ENCODE data around the gene HYCC1.

HYCC1 gene

DNA sequence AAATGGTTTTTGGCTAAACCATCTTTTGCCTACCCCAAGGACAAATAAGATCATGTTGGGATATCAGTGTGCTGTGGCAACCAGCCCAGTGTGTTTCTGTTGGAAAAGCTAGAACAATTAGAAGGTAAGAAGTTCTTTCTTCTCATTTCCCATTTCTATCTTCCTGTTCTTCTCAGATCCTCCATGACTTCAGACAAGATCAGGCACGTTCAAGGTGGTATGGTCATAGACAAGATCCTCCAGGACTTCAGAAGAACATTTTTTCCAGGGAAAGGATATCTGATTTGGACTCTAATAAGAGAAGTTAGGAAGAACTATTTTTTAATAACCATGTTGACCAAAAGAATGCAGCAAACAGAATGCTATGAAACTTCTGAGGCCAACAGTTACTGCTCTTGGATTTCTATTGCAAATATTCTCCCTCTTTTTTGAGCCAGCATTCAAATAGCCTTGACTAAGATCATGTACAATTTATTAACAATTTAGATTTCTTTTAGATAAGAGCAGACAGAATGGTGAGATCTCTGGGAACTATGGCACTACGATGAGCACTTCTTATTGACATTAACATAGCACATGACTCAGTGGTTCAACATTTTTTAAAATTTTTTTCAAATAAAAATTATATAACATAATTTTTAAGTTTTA is 15.9 kb downstream of the HYCC1 start:
- no peaks in the 10 kb centered on the region for H3K27me3 ChIP-seq (ENCODE audit: insufficient read depth, low read length, poor library complexity)
- no peaks in the 10 kb centered on the region for H3K4me1 ChIP-seq (ENCODE audit: control insufficient read depth, low read depth, low read length)
- no peak overlapping the region for H3K56ac ChIP-seq (ENCODE audit: low read length)
- no peak overlapping the region for H4K5ac ChIP-seq (ENCODE audit: low read length)
- H3K79me1 ChIP-seq (ENCODE audit: low read length) = peaks cover 8% of the 10 kb centered on the region
- H2AK5ac ChIP-seq (ENCODE audit: low read length) = no peak overlapping the region
- no peak overlapping the region for H3K4me2 ChIP-seq (ENCODE audit: low read length)
- no peak overlapping the region for H3K18ac ChIP-seq (ENCODE audit: low read length)
- no peak overlapping the region for H3K4me3 ChIP-seq (ENCODE audit: low read length)
- no peak overlapping the region for H2BK120ac ChIP-seq (ENCODE audit: low read depth, low read length)
- H4K8ac ChIP-seq (ENCODE audit: low read depth, low read length) = no peak overlapping the region
- H3K23ac ChIP-seq (ENCODE audit: low read length) = no peak overlapping the region
- no peak for DNase-seq
- H2BK15ac ChIP-seq (replicated peaks; ENCODE audit: low read depth) = no peak overlapping the region
- no CpG with 5 or more reads among the region's 2 CpGs for WGBS (ENCODE audit: extremely low coverage, insufficient coverage, low lambda C conversion rate)
- H3K4ac ChIP-seq (ENCODE audit: low read depth, low read length) = no peak overlapping the region
- H3K36me3 ChIP-seq (ENCODE audit: control insufficient read depth, insufficient read depth, low read length) = no peaks in the 10 kb centered on the region
- H3K79me2 ChIP-seq (ENCODE audit: control insufficient read depth, insufficient read depth, low read length) = peaks cover 44% of the 10 kb centered on the region
- no peak overlapping the region for H2BK5ac ChIP-seq (ENCODE audit: low read length)
- no peak overlapping the region for H3K27ac ChIP-seq (ENCODE audit: low read depth, low read length)
- no peak overlapping the region for H3K9ac ChIP-seq (ENCODE audit: low read length)

DNA sequence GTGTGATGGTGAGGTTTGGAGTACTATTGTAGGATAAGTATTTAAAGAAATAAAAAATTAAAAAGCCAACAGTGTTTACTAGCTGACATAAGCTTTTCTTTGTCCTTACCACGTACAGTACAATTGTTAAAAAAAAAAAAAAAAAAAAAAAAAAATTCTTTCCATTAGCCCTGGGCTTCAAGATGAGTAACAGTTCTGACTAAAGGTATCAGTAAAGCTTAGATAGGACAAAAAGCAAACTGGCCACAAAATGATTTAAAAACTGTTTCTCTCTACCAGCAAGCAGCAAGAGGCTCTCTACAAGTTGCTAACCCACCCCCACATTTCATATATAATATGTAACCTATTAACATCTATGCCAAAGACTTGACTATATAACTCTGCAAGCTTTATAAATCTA is 17.5 kb downstream of the HYCC1 start:
- no peaks in the 10 kb centered on the region for H3K4me1 ChIP-seq (ENCODE audit: control insufficient read depth, low read depth, low read length)
- H2BK120ac ChIP-seq (ENCODE audit: low read depth, low read length) = no peak overlapping the region
- no peak overlapping the region for H3K27ac ChIP-seq (ENCODE audit: low read depth, low read length)
- H3K4me3 ChIP-seq (ENCODE audit: low read length) = no peak overlapping the region
- H3K9ac ChIP-seq (ENCODE audit: low read length) = no peak overlapping the region
- H2AK5ac ChIP-seq (ENCODE audit: low read length) = no peak overlapping the region
- no peak overlapping the region for H3K23ac ChIP-seq (ENCODE audit: low read length)
- H3K4me2 ChIP-seq (ENCODE audit: low read length) = no peak overlapping the region
- H3K79me2 ChIP-seq (ENCODE audit: control insufficient read depth, insufficient read depth, low read length) = peaks cover 34% of the 10 kb centered on the region
- DNase-seq = no peak
- no peak overlapping the region for H4K8ac ChIP-seq (ENCODE audit: low read depth, low read length)
- H2BK15ac ChIP-seq (replicated peaks; ENCODE audit: low read depth) = no peak overlapping the region
- H3K4ac ChIP-seq (ENCODE audit: low read depth, low read length) = no peak overlapping the region
- no peak overlapping the region for H3K56ac ChIP-seq (ENCODE audit: low read length)
- no peak overlapping the region for H4K5ac ChIP-seq (ENCODE audit: low read length)
- WGBS (ENCODE audit: extremely low coverage, insufficient coverage, low lambda C conversion rate) = no CpG with 5 or more reads among the region's 1 CpG
- H3K79me1 ChIP-seq (ENCODE audit: low read length) = peaks cover 8% of the 10 kb centered on the region
- no peaks in the 10 kb centered on the region for H3K27me3 ChIP-seq (ENCODE audit: insufficient read depth, low read length, poor library complexity)
- H3K36me3 ChIP-seq (ENCODE audit: control insufficient read depth, insufficient read depth, low read length) = no peaks in the 10 kb centered on the region
- no peak overlapping the region for H3K18ac ChIP-seq (ENCODE audit: low read length)
- no peak overlapping the region for H2BK5ac ChIP-seq (ENCODE audit: low read length)

DNA sequence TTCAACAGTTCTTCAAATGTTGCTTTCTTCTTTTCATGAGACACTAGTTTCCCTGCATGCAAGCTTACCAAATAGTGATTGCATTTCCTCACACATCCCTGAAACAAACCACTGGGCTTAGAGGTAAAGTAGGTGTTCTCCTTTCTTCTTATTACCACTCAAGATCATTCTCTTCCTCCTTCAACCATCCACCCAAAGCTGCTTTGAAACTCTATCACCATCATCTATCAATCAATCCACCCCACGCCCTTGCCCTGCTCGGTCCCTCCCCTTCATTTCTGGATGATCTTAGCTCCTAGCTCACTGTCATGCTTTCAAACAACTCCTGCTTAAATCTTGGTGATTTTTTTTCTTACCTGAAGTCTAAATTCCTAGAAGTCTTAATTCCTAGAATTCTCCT is 18.9 kb downstream of the HYCC1 start:
- Histone ChIP-seq H3K79me2 (ENCODE audit: control insufficient read depth, insufficient read depth, low read length) (peaks cover 31% of the 10 kb centered on the region), H3K4me2 (ENCODE audit: low read length) (no peak overlapping the region), H2BK15ac (replicated peaks; ENCODE audit: low read depth) (no peak overlapping the region), H3K18ac (ENCODE audit: low read length) (no peak overlapping the region), H2BK5ac (ENCODE audit: low read length) (no peak overlapping the region), H3K4me1 (ENCODE audit: control insufficient read depth, low read depth, low read length) (no peaks in the 10 kb centered on the region), H4K5ac (ENCODE audit: low read length) (no peak overlapping the region), H2AK5ac (ENCODE audit: low read length) (no peak overlapping the region), H3K56ac (ENCODE audit: low read length) (no peak overlapping the region), H2BK120ac (ENCODE audit: low read depth, low read length) (no peak overlapping the region), H3K27me3 (ENCODE audit: insufficient read depth, low read length, poor library complexity) (no peaks in the 10 kb centered on the region), H4K8ac (ENCODE audit: low read depth, low read length) (no peak overlapping the region), H3K9ac (ENCODE audit: low read length) (no peak overlapping the region), H3K23ac (ENCODE audit: low read length) (no peak overlapping the region), H3K4ac (ENCODE audit: low read depth, low read length) (no peak overlapping the region), H3K79me1 (ENCODE audit: low read length) (peaks cover 8% of the 10 kb centered on the region), H3K27ac (ENCODE audit: low read depth, low read length) (no peak overlapping the region), H3K36me3 (ENCODE audit: control insufficient read depth, insufficient read depth, low read length) (no peaks in the 10 kb centered on the region), H3K4me3 (ENCODE audit: low read length) (no peak overlapping the region)
- WGBS (ENCODE audit: extremely low coverage, insufficient coverage, low lambda C conversion rate) = no CpG with 5 or more reads among the region's 2 CpGs
- DNase-seq = no peak

DNA sequence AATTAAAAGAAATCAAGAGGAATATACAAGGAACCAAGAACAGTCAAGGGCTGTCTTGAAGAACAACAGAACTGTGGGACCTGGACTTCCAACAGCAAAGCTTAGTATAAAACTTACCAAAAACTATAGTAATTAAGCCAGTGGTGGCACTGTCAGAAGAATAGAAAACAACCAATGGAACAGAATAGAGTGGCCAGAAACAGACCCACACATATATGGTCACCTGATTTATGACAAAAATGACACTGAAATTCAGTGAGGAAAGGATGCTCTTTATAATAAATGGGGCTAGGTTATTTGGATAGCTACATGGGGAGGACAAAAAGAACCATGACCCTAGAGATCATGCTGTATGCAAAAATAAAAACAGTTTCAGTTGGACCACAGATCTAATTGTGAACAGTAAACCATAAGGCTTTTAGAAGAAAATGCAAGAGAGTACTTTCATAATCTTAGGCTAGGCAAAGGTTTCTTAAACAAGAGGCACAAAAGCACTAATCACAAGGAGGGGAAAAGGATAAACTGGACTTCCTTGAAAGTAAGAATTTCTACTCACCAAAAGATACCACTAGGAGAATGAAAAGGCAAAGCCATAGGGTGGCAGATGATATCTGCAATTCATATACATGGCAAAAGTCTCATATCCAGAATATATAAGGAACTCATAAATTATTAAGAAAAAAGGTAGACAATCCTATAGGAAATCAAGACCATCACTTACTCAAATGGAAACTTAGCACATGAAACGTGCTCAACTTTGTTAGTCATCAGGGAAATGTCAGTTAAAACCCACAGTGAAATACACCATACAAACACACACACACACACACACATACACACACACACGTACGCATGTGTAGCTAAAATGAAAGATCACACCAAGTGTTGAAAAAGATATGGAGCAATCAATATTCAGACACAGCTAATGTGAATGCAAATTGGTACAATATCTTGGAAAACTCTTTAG is 20.8 kb downstream of the HYCC1 start:
- no peak for DNase-seq
- Histone ChIP-seq H3K23ac (ENCODE audit: low read length) (no peak overlapping the region), H3K36me3 (ENCODE audit: control insufficient read depth, insufficient read depth, low read length) (no peaks in the 10 kb centered on the region), H3K4ac (ENCODE audit: low read depth, low read length) (no peak overlapping the region), H3K79me1 (ENCODE audit: low read length) (peaks cover 8% of the 10 kb centered on the region), H3K9ac (ENCODE audit: low read length) (no peak overlapping the region), H4K8ac (ENCODE audit: low read depth, low read length) (no peak overlapping the region), H3K4me1 (ENCODE audit: control insufficient read depth, low read depth, low read length) (peaks cover 3% of the 10 kb centered on the region), H3K27me3 (ENCODE audit: insufficient read depth, low read length, poor library complexity) (no peaks in the 10 kb centered on the region), H2AK5ac (ENCODE audit: low read length) (no peak overlapping the region), H2BK120ac (ENCODE audit: low read depth, low read length) (no peak overlapping the region), H4K5ac (ENCODE audit: low read length) (no peak overlapping the region), H3K56ac (ENCODE audit: low read length) (no peak overlapping the region), H3K18ac (ENCODE audit: low read length) (no peak overlapping the region), H3K4me3 (ENCODE audit: low read length) (no peak overlapping the region), H2BK5ac (ENCODE audit: low read length) (no peak overlapping the region), H2BK15ac (replicated peaks; ENCODE audit: low read depth) (no peak overlapping the region), H3K79me2 (ENCODE audit: control insufficient read depth, insufficient read depth, low read length) (peaks cover 21% of the 10 kb centered on the region), H3K27ac (ENCODE audit: low read depth, low read length) (no peak overlapping the region), H3K4me2 (ENCODE audit: low read length) (no peak overlapping the region)
- no CpG with 5 or more reads among the region's 3 CpGs for WGBS (ENCODE audit: extremely low coverage, insufficient coverage, low lambda C conversion rate)

DNA sequence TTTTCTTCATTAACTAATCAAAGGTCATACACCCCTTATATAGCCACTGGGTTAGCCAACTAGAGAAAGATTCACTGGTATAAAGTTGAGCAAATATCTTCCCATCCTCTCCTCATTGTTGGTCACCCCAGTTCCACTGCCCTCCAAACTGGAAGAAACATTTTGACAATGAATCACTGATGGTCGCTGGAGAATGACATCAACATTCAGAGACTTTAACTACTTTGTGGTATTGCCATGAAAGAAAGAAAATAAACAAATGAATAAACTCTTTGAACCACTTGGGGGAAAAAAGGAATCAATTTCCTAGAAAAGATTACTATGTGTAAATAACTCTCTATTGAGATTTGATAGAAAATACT is 23.4 kb downstream of the HYCC1 start:
- Histone ChIP-seq H3K79me2 (ENCODE audit: control insufficient read depth, insufficient read depth, low read length) (peaks cover 12% of the 10 kb centered on the region), H2BK15ac (replicated peaks; ENCODE audit: low read depth) (no peak overlapping the region), H3K23ac (ENCODE audit: low read length) (no peak overlapping the region), H4K5ac (ENCODE audit: low read length) (no peak overlapping the region), H2AK5ac (ENCODE audit: low read length) (no peak overlapping the region), H3K18ac (ENCODE audit: low read length) (no peak overlapping the region), H3K9ac (ENCODE audit: low read length) (no peak overlapping the region), H3K4ac (ENCODE audit: low read depth, low read length) (no peak overlapping the region), H3K27me3 (ENCODE audit: insufficient read depth, low read length, poor library complexity) (no peaks in the 10 kb centered on the region), H3K79me1 (ENCODE audit: low read length) (peaks cover 6% of the 10 kb centered on the region), H3K27ac (ENCODE audit: low read depth, low read length) (no peak overlapping the region), H3K4me2 (ENCODE audit: low read length) (no peak overlapping the region), H3K4me3 (ENCODE audit: low read length) (no peak overlapping the region), H3K36me3 (ENCODE audit: control insufficient read depth, insufficient read depth, low read length) (no peaks in the 10 kb centered on the region), H3K4me1 (ENCODE audit: control insufficient read depth, low read depth, low read length) (peaks cover 3% of the 10 kb centered on the region), H2BK5ac (ENCODE audit: low read length) (no peak overlapping the region), H4K8ac (ENCODE audit: low read depth, low read length) (no peak overlapping the region), H3K56ac (ENCODE audit: low read length) (no peak overlapping the region), H2BK120ac (ENCODE audit: low read depth, low read length) (no peak overlapping the region)
- peak; percentile 57 for DNase-seq
- WGBS (ENCODE audit: extremely low coverage, insufficient coverage, low lambda C conversion rate) = no CpG with 5 or more reads among the region's 1 CpG
